Uterus (tissue), 4 donors: ENCODE measurements around the gene SLC26A6. TPM values are rescaled to one million over a fixed set of nuclear protein-coding genes. Genes with fewer than 3 reads are reported as not detected.

ENCODE experiments used
- DNase-seq, 2 donors: peaks; one replicate each; pipeline ENCODE4 v3.0.0-alpha.2; 2019 to 2020
- H3K27ac ChIP-seq, 2 donors: fragments of 200-600 bp; sonication (generic); 1 replicate in 1 of 2; 2 replicates in 1 of 2; pipeline ENCODE4 v1.5.1; 2016 to 2018
- H3K27me3 ChIP-seq, 2 donors: fragments of 200-600 bp; sonication (generic); one replicate each; pipeline ENCODE4 v1.5.1; 2018 to 2019; ENCODE audit warnings: control low read depth in 1 of 2
- H3K36me3 ChIP-seq, 2 donors: fragments of 200-600 bp; sonication (generic); one replicate each; pipeline ENCODE4 v1.5.1; 2019; ENCODE audit warnings: control low read depth in 1 of 2
- H3K4me1 ChIP-seq, 2 donors: fragments of 200-600 bp; sonication (generic); one replicate each; pipeline ENCODE4 v1.5.1; 2018 to 2019; ENCODE audit warnings: control low read depth in 1 of 2
- H3K4me3 ChIP-seq, 2 donors: fragments of 200-600 bp; sonication (generic); 1 replicate in 1 of 2; 2 replicates in 1 of 2; pipeline ENCODE4 v1.5.1; 2018 to 2019; ENCODE audit warnings: mild to moderate bottlenecking in 1 of 2
- H3K9me3 ChIP-seq, 2 donors: fragments of 200-600 bp; sonication (generic); one replicate each; pipeline ENCODE4 v1.5.1; 2019; ENCODE audit warnings: control low read depth in 1 of 2
- POLR2A ChIP-seq, 2 donors: fragments of 450-650 bp; IDR thresholded peaks; one replicate each; pipeline ENCODE4 v1.6.1; 2016; ENCODE audit warnings: antibody characterized with exemption in 2 of 2, mild to moderate bottlenecking in 1 of 2, moderate library complexity in 1 of 2
- intact Hi-C: fragments of 100-400 bp; cut with DNase I; formaldehyde crosslinking; loops from one replicate; pipeline ENCODE4 v1.15.1; 2023; ENCODE audit warnings: low total_unique reads
- total RNA-seq, 4 donors: library from RNA; depleted of rRNA in 3 of 4; stranded (reverse); fragments of >200 nt in 3 of 4; gene quantifications; one replicate each; pipeline versions ENCODE4 v1.1.0 to v1.2.4, GENCODE V29; 2014 to 2023
- TF ChIP-seq, protein P1 (sequence below), 4 experiments: fragments of 200-600 bp in 2 of 4; fragments of 450-650 bp in 2 of 4; sonication (generic) in 2 of 4; IDR thresholded peaks; one replicate each; pipeline ENCODE4 v1.5.1; 2016 to 2019; ENCODE audit warnings: antibody characterized with exemption in 4 of 4, mild to moderate bottlenecking in 2 of 4, moderate library complexity in 1 of 4
- donor health status: DM: yes; HTN: yes; CAD: no.

Gene SLC26A6
- total RNA-seq, 4 donors from 2014 or later, result 0.59 to 98.1 (median 15.2) TPM

DNA sequence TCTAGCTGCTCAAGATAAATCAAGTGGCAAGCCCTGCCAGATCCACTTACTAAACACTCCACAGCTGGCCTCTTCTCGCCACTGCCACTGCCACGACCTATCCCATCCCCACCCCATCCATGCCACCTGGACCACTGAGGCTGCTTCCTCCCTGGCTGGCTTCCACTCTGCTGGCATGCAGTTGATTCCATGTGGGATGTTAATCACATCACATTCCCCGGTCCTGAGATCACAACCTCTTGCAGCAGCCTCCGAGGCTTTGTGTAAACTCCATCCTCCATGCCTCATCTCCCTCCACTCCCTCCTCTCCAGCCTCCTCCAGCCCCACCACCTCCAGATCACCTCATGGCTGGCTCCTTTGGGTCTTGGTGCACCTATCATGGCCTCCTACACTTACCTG lies 42.8 kb upstream of the SLC26A6 start:
- Histone ChIP-seq H3K36me3 (no peaks in the 10 kb centered on the region), H3K27me3 (no peaks in the 10 kb centered on the region), H3K27ac (no peak overlapping the region), H3K4me3 (no peak overlapping the region), H3K9me3 (no peaks in the 10 kb centered on the region), H3K4me1 (peaks cover 0 to 4% of the 10 kb centered on the region in 2 donors)
- intact Hi-C loops, result no loop called here
- DNase-seq, result no peak
- TF ChIP-seq, protein P1, sequence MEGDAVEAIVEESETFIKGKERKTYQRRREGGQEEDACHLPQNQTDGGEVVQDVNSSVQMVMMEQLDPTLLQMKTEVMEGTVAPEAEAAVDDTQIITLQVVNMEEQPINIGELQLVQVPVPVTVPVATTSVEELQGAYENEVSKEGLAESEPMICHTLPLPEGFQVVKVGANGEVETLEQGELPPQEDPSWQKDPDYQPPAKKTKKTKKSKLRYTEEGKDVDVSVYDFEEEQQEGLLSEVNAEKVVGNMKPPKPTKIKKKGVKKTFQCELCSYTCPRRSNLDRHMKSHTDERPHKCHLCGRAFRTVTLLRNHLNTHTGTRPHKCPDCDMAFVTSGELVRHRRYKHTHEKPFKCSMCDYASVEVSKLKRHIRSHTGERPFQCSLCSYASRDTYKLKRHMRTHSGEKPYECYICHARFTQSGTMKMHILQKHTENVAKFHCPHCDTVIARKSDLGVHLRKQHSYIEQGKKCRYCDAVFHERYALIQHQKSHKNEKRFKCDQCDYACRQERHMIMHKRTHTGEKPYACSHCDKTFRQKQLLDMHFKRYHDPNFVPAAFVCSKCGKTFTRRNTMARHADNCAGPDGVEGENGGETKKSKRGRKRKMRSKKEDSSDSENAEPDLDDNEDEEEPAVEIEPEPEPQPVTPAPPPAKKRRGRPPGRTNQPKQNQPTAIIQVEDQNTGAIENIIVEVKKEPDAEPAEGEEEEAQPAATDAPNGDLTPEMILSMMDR (IDR thresholded peaks at IDR 0.05), result no peak
- TF ChIP-seq POLR2A (IDR thresholded peaks at IDR 0.05), result no peak

DNA sequence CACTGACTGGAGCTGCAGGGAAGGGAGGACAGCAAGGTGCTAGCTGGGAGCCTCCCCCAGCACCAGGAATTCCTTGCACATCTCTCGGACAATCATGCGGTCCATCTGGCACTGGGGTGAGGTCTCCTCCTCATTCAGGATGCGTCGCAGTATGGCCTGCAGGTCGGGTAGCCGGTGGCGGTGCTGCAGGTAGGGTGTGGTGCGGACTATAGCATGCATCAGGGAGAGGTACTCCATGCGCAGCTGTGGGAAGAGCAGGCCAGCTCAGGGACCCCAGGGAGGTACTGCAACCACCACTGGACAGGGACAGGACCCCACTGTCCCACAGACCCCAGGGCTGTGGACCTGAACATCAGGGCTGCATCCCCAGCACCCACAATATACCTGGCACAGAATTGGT lies 39.2 kb upstream of the SLC26A6 start:
- Histone ChIP-seq H3K27me3 (no peaks in the 10 kb centered on the region), H3K4me3 (no peak overlapping the region)
- DNase-seq, result no peak

DNA sequence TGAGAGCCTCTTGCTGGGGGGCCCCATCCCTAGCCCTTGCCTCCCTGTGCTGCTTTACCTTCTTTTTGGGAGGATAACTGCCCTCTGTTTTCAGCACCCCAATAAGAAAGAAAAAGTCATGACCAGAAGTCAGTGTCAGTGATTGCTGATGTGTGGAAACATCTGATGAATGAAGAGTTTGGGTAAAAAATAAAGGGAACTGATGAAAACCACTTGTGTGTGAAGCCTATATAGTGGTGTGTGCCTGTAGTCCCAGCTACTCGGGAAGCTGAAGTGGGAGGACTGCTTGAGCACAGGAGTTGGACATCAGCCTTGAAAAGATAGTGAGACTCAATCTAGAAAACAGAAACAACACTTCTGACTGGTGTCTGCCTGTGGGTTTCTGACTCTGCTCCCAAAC lies 37.3 kb upstream of the SLC26A6 start:
- intact Hi-C loops, result no loop called here
- H3K4me1 ChIP-seq, result no peaks in the 10 kb centered on the region
- no peaks in the 10 kb centered on the region for H3K27me3 ChIP-seq
- no peak overlapping the region for H3K4me3 ChIP-seq
- H3K27ac ChIP-seq, result no peak overlapping the region
- no peak for TF ChIP-seq POLR2A (IDR thresholded peaks at IDR 0.05)
- TF ChIP-seq, protein P1 (IDR thresholded peaks at IDR 0.05), result no peak
- no peaks in the 10 kb centered on the region for H3K36me3 ChIP-seq
- no peaks in the 10 kb centered on the region for H3K9me3 ChIP-seq
- DNase-seq, result no peak

More for the DNA sequence above, 39.2 kb upstream of the SLC26A6 start:
- Histone ChIP-seq H3K9me3 (no peaks in the 10 kb centered on the region), H3K27ac (no peak overlapping the region), H3K36me3 (no peaks in the 10 kb centered on the region), H3K4me1 (no peaks in the 10 kb centered on the region)
- TF ChIP-seq, protein P1 (IDR thresholded peaks at IDR 0.05), result no peak
- no peak for TF ChIP-seq POLR2A (IDR thresholded peaks at IDR 0.05)
- intact Hi-C loops, result no loop called here

DNA sequence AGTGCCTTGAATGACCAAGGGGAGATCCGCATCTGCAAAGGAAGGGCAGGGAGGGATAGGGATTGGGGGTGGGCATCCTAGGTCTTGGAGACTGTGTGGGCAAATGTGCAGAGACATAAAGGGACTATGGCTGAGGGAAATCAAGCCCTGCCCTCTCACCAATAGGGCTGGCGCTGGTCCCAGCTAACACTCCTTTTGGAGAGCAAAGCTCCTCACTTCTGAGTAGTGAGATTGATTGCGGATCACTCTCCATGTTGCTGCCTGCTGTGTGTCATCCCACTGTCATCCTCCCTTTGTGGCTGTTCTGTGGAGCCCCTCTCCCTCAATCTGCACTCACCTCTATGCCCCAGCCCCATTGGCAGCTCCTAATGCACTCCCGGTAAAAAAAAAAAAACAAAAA lies 29.7 kb upstream of the SLC26A6 start:
- H3K27me3 ChIP-seq, result peaks cover 0 to 5% of the 10 kb centered on the region in 2 donors
- peaks cover 0 to 12% of the 10 kb centered on the region in 2 donors for H3K4me1 ChIP-seq
- no peaks in the 10 kb centered on the region for H3K9me3 ChIP-seq
- H3K27ac ChIP-seq, result no peak overlapping the region
- intact Hi-C loops, result no loop called here
- no peak overlapping the region for H3K4me3 ChIP-seq
- TF ChIP-seq, protein P1 (IDR thresholded peaks at IDR 0.05), result no peak
- TF ChIP-seq POLR2A (IDR thresholded peaks at IDR 0.05), result no peak
- no peaks in the 10 kb centered on the region for H3K36me3 ChIP-seq
- no peak for DNase-seq

DNA sequence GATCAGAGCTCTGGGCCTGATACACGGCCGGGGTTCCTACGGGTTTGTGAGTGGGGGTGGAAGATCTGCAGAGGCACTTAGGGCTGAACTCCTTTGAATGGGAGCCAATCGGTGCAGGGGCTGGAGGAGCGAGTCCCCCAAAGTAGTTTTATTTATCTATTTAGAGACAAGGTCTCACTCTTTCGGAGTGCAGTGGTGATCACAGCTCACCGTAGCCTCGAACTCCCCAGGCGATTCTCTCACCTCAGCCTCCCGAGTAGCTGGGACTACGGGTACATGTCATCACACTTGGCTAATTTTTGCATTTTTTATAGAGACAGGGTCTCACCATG lies 29.0 kb upstream of the SLC26A6 start:
- Histone ChIP-seq H3K27me3 (peaks cover 0 to 5% of the 10 kb centered on the region in 2 donors), H3K4me1 (peaks cover 0 to 12% of the 10 kb centered on the region in 2 donors), H3K27ac (peak overlapping the region in 1 of 2 donors; percentile 80), H3K36me3 (no peaks in the 10 kb centered on the region), H3K9me3 (no peaks in the 10 kb centered on the region), H3K4me3 (no peak overlapping the region)
- intact Hi-C loops, result no loop called here
- no peak for DNase-seq
- TF ChIP-seq, protein P1 (IDR thresholded peaks at IDR 0.05), result no peak
- no peak for TF ChIP-seq POLR2A (IDR thresholded peaks at IDR 0.05)
